ENCODE measurements around the gene RRP1B. TPM values are rescaled to one million over a fixed set of nuclear protein-coding genes. Genes with fewer than 3 reads are reported as not detected.

The RRP1B gene
- total and polyA plus RNA-seq, 2 of the 13 experiments (the other 11 are each of a cell fraction or from before 2014, with no cell fraction given): 16.3 to 46.2 TPM

- TF ChIP-seq TCF12 (IDR thresholded peaks at IDR 0.05) (no peak), TCF12 (CRISPR knock-in tag; IDR thresholded peaks at IDR 0.05) (peak; percentile 97), ATF2 (CRISPR knock-in tag; IDR thresholded peaks at IDR 0.05) (peak; percentile 54; the same call in 1 of the 2 replicates), PITX1 (CRISPR knock-in tag; IDR thresholded peaks at IDR 0.05) (peak; percentile 48; the same call in 1 of the 2 replicates), SMAD9 (CRISPR knock-in tag; IDR thresholded peaks at IDR 0.05) (peak; percentile 48; the same call in 1 of the 2 replicates), ETV6 (CRISPR knock-in tag; conservative IDR thresholded peaks at IDR 0.05) (peak; percentile 71; the same call in 1 of the 2 replicates), MAFK (conservative IDR thresholded peaks at IDR 0.05 in 1 of 2, IDR thresholded peaks at IDR 0.05 in 1 of 2; ENCODE audit: low read length in 2 of 2) (no peak), NAIF1 (CRISPR knock-in tag; IDR thresholded peaks at IDR 0.05; ENCODE audit: borderline replicate concordance) (no peak), XRCC5 (optimal IDR thresholded peaks at IDR 0.05; ENCODE audit: low read length) (peak; percentile 28), TFDP1 (CRISPR knock-in tag; IDR thresholded peaks at IDR 0.05; ENCODE audit: borderline replicate concordance) (peak; percentile 98), CSRNP2 (CRISPR knock-in tag; conservative IDR thresholded peaks at IDR 0.05; ENCODE audit: low read depth) (peak; percentile 95), KMT2B (CRISPR knock-in tag; IDR thresholded peaks at IDR 0.05) (peak; percentile 82), ZNF574 (CRISPR knock-in tag; IDR thresholded peaks at IDR 0.05) (peak; percentile 95), KLF11 (CRISPR knock-in tag; IDR thresholded peaks at IDR 0.05) (peak; percentile 80; the same call in 1 of the 2 replicates), ZNF30 (CRISPR knock-in tag; IDR thresholded peaks at IDR 0.05) (0 out of 2 replicates have a peak, but pooled peaks have one; percentile 68), SMARCC2 (IDR thresholded peaks at IDR 0.05) (no peak), JUND (CRISPR knock-in tag; IDR thresholded peaks at IDR 0.05) (no peak), ZBED4 (CRISPR knock-in tag; IDR thresholded peaks at IDR 0.05; ENCODE audit: borderline replicate concordance) (no peak)
Measured at GRCh38 chr21:43659136-43660000, at the start of gene RRP1B, which contains the start of gene HSF2BP (continued).
